ENCODE results near the gene ANTXR2.

The ANTXR2 gene

GRCh38 chr4:80065601-80066000, 7.4 kb downstream of the ANTXR2 start:
- DNase-seq: no peak

GRCh38 chr4:80062527-80062926, 10.5 kb downstream of the ANTXR2 start:
- DNase-seq: no peak

GRCh38 chr4:80060804-80061203, 12.2 kb downstream of the ANTXR2 start:
- no peak for DNase-seq

GRCh38 chr4:80058740-80059139, 14.3 kb downstream of the ANTXR2 start:
- peak; percentile 99 for DNase-seq

- DNase-seq: no peak
These were observed 18.7 kb downstream of the ANTXR2 start for GRCh38 chr4:80054375-80054774.

GRCh38 chr4:80053140-80053910, 19.7 kb downstream of the ANTXR2 start:
- DNase-seq: no peak

- no peak for DNase-seq
These were observed 23.1 kb downstream of the ANTXR2 start for GRCh38 chr4:80049813-80050534.

GRCh38 chr4:80049402-80049801, 23.6 kb downstream of the ANTXR2 start:
- peak in 1 of 2 experiments; percentile 23 for DNase-seq

GRCh38 chr4:80045786-80046185, 27.2 kb downstream of the ANTXR2 start:
- no peak for DNase-seq

GRCh38 chr4:80043541-80043940, 29.5 kb downstream of the ANTXR2 start:
- no peak for DNase-seq

GRCh38 chr4:80042821-80043220, 30.2 kb downstream of the ANTXR2 start:
- DNase-seq: no peak

- DNase-seq: no peak
These were observed 35.2 kb downstream of the ANTXR2 start for GRCh38 chr4:80037864-80038263.

GRCh38 chr4:80036949-80037685, 35.9 kb downstream of the ANTXR2 start:
- DNase-seq: peak; percentile 26 to 35

- no peak for DNase-seq
These were observed 36.7 kb downstream of the ANTXR2 start for GRCh38 chr4:80036306-80036705.

- peak; percentile 27 to 43 for DNase-seq
These were observed 37.7 kb downstream of the ANTXR2 start for GRCh38 chr4:80035336-80035735.

- peak; percentile 4 to 7 for DNase-seq
These were observed 39.4 kb downstream of the ANTXR2 start for GRCh38 chr4:80033581-80033980.

- no peak for DNase-seq
These were observed 43.7 kb downstream of the ANTXR2 start for GRCh38 chr4:80029364-80029763.

- DNase-seq: no peak
These were observed 45.4 kb downstream of the ANTXR2 start for GRCh38 chr4:80027611-80028010.

- DNase-seq: peak in 1 of 2 experiments; percentile 18
These were observed 46.9 kb downstream of the ANTXR2 start for GRCh38 chr4:80026100-80026499.

GRCh38 chr4:80024335-80024734, 48.7 kb downstream of the ANTXR2 start:
- DNase-seq: no peak

GRCh38 chr4:80022282-80022681, 50.7 kb downstream of the ANTXR2 start:
- no peak for DNase-seq

- peak; percentile 62 to 68 for DNase-seq
These were observed 55.7 kb downstream of the ANTXR2 start for GRCh38 chr4:80017125-80017854.

- peak in 1 of 2 experiments; percentile 4 for DNase-seq
These were observed 56.5 kb downstream of the ANTXR2 start for GRCh38 chr4:80016506-80016905.
